Chondrocyte (in vitro differentiated cells): ENCODE data around the gene AGO1. TPM values are rescaled to one million over a fixed set of nuclear protein-coding genes. Genes with fewer than 3 reads are reported as not detected.

Experiments used
- DNase-seq: peaks from one replicate; pipeline ENCODE4 v3.0.0; 2021; ENCODE audit warnings: mixed read lengths, low spot score
- H3K27ac Mint-ChIP-seq: one replicate; pipeline ENCODE4 v1.8.0; 2021; ENCODE audit warnings: mild to moderate bottlenecking, moderate library complexity, mixed read lengths; ENCODE audit not compliant: unreplicated experiment
- H3K27me3 Mint-ChIP-seq: 2 replicates; pipeline ENCODE4 v1.8.0; 2021; ENCODE audit warnings: low read depth, mixed read lengths
- H3K36me3 Mint-ChIP-seq: 2 replicates; pipeline ENCODE4 v1.8.0; 2021; ENCODE audit warnings: low read depth, mixed read lengths
- H3K4me1 Mint-ChIP-seq: 2 replicates; pipeline ENCODE4 v1.8.0; 2021; ENCODE audit warnings: low read depth, mild to moderate bottlenecking, mixed read lengths
- H3K4me3 Mint-ChIP-seq: one replicate; pipeline ENCODE4 v1.8.0; 2021; ENCODE audit warnings: mild to moderate bottlenecking, moderate library complexity, mixed read lengths; ENCODE audit not compliant: unreplicated experiment
- H3K9me3 Mint-ChIP-seq: 2 replicates; pipeline ENCODE4 v1.8.0; 2021; ENCODE audit warnings: low read depth, mixed read lengths
- long read RNA-seq: library from polyadenylated mRNA; stranded (forward); transcript quantifications from one replicate; pipeline ENCODE4 v2.0.0, GENCODE V29; 2021
- total RNA-seq: library from RNA; stranded (reverse); gene quantifications from 3 replicates; pipeline ENCODE4 v1.2.1, GENCODE V29; 2021
- TF ChIP-seq, protein P1 (sequence below): fragments of 200-600 bp; sonication (generic); IDR thresholded peaks from 2 replicates; pipeline ENCODE4 v1.5.0; 2021; ENCODE audit warnings: antibody characterized with exemption, mild to moderate bottlenecking, moderate library complexity

Gene AGO1
- 23.5 to 35.8 TPM (median 24.6 TPM) in 3 replicates for total RNA-seq
- long read RNA-seq, full-length matches to known transcripts, result 1 of 9 reads
- long read RNA-seq, partial matches to known transcripts, result 2 of 9 reads
- long read RNA-seq, other reads (novel, unspliced or antisense), result 6 of 9 reads

DNA sequence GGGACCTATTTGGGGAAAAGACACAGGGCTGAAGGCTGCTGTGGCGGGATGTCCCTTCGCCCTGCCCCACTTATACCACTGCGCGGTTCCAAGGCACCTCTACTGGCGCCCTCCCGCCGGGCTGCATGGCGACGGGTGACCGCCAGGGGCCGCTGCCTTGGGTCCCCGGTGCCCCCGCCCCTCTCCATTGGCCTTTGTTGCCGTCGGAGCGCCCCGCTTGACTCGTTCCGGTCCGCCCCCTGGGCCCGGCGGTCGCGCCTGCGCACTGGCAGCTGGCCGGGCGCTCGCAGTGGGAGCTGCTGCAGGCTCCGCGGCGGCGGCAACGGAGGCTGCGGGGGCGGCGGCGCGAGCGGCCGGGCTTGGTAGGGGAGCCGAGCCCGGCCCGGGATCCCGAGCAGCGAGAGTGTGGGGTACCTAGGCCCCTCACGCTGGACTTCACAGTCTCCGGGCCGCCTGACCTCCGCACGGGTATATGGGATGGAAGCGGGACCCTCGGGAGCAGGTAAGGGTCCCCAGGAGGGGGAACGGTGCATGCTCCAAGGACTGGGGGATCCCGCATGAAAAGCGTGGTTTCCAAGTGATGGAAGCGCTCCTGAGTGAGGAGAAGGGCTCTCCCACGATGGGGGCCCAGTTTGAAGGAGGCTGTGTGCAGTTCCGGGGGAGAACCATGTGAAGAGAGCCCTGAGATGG lies at the start of gene AGO1:
Gene AGO1, plus strand, starts transcription at position 265 of the 690 bp plus-strand sequence. Its CDS starts 213 bp downstream, at position 478.
- Mint-ChIP-seq H3K27ac (peak within 1 kb of the TSS; percentile 72), H3K9me3 (no peaks in the 10 kb centered on the region), H3K4me3 (peak within 1 kb of the TSS; percentile 94), H3K27me3 (no peaks in the 10 kb centered on the region), H3K4me1 (peaks cover 33% of the 10 kb centered on the region), H3K36me3 (no peaks in the 10 kb centered on the region)
- TF ChIP-seq, protein P1, sequence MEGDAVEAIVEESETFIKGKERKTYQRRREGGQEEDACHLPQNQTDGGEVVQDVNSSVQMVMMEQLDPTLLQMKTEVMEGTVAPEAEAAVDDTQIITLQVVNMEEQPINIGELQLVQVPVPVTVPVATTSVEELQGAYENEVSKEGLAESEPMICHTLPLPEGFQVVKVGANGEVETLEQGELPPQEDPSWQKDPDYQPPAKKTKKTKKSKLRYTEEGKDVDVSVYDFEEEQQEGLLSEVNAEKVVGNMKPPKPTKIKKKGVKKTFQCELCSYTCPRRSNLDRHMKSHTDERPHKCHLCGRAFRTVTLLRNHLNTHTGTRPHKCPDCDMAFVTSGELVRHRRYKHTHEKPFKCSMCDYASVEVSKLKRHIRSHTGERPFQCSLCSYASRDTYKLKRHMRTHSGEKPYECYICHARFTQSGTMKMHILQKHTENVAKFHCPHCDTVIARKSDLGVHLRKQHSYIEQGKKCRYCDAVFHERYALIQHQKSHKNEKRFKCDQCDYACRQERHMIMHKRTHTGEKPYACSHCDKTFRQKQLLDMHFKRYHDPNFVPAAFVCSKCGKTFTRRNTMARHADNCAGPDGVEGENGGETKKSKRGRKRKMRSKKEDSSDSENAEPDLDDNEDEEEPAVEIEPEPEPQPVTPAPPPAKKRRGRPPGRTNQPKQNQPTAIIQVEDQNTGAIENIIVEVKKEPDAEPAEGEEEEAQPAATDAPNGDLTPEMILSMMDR, result peak; percentile 92
- peak; percentile 97 for DNase-seq

DNA sequence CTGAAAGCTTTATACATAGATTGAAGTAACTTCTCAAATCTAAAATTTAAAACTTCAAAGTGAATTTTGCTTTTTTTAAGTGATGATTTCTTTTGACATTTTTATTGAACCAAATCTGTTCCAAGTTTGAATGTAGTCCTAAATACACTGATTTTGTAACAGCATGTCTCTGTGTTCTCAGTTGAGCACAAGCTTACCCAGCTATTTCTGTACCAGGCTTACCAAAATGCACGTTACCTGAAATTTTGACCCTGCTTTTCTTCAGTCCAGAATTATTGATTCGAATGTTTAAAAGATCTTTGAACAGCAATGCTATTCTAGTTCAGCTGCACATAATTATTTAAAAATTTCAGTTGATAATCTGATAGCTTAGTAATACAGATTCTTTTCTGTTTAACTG lies 49.6 kb upstream of the AGO1 start:
- H3K4me3 Mint-ChIP-seq, result no peak overlapping the region
- H3K27ac Mint-ChIP-seq, result no peak overlapping the region
- DNase-seq, result no peak
- peaks cover 4% of the 10 kb centered on the region for H3K9me3 Mint-ChIP-seq
- no peaks in the 10 kb centered on the region for H3K27me3 Mint-ChIP-seq
- TF ChIP-seq, protein P1, result no peak
- H3K4me1 Mint-ChIP-seq, result no peaks in the 10 kb centered on the region
- H3K36me3 Mint-ChIP-seq, result peaks cover 42% of the 10 kb centered on the region

DNA sequence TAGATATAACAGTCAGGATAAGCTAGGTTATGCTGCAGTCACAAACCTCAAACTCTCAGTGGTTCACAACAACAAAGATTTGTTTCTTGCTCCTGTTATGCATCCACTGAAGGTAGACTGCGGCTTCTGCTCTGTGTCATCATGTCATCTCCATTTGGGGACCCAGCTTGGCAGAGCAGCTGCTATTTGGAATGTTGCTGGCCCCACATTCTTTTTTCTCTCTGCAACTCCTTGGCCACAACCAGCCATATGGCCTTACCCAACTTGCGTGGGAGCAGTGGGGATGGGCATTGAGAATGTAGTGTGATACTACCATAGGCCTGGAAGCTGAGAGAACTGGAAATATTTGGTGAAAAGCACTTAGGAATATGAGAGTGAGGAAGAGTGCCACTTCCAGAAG lies 48.8 kb upstream of the AGO1 start:
- no peak overlapping the region for H3K27ac Mint-ChIP-seq
- H3K36me3 Mint-ChIP-seq, result peaks cover 43% of the 10 kb centered on the region
- H3K27me3 Mint-ChIP-seq, result no peaks in the 10 kb centered on the region
- peaks cover 4% of the 10 kb centered on the region for H3K9me3 Mint-ChIP-seq
- no peaks in the 10 kb centered on the region for H3K4me1 Mint-ChIP-seq
- TF ChIP-seq, protein P1, result no peak
- no peak overlapping the region for H3K4me3 Mint-ChIP-seq
- DNase-seq, result no peak

DNA sequence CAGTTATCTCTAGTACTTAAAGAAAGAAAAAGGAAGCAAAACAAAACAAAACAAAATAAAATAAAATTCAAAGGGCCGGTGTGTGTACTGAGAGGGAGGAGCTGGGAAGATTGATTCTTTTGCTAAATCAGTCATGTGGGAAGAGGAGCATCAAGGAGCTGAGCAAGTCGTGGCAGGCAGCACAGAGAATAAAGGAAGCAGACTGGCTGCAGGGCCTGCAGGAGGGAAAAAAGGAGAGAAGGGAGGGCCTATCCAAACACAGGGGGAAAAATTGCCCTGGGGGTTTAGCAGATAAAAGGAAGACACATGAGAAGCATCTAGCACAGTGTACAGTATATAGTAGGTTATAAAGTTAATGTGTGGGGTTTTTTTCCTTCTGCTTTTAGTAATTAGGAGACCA lies 47.6 kb upstream of the AGO1 start:
- Mint-ChIP-seq H3K27ac (no peak overlapping the region), H3K27me3 (no peaks in the 10 kb centered on the region), H3K4me3 (no peak overlapping the region), H3K4me1 (no peaks in the 10 kb centered on the region), H3K9me3 (peaks cover 4% of the 10 kb centered on the region), H3K36me3 (peaks cover 43% of the 10 kb centered on the region)
- DNase-seq, result no peak
- TF ChIP-seq, protein P1, result no peak

DNA sequence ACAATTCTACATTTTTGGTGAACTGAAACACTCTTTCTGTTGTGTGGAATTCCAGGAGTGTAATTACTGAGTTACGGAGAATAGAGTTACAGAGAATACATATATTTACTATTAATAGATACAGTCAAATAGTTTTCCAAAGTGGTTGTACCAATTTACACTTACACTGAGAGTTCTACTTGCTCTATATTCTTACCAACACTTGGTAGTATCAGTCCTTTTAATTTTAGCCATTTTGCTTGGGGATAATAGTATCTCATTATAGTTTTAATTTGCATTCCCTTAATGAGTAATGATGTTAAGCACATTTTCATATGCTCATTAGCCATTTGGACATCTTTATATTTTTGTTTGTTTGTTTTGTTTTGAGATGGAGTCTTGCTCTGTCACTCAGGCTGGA lies 46.3 kb upstream of the AGO1 start:
- TF ChIP-seq, protein P1, result no peak
- no peak for DNase-seq
- H3K27me3 Mint-ChIP-seq, result no peaks in the 10 kb centered on the region
- H3K4me3 Mint-ChIP-seq, result no peak overlapping the region
- no peak overlapping the region for H3K27ac Mint-ChIP-seq
- peaks cover 46% of the 10 kb centered on the region for H3K36me3 Mint-ChIP-seq
- H3K9me3 Mint-ChIP-seq, result peaks cover 4% of the 10 kb centered on the region
- H3K4me1 Mint-ChIP-seq, result no peaks in the 10 kb centered on the region
